LNCaP clone FGC (cell line): ENCODE results near the gene KCNC4.

Source experiments
- DNase-seq: peaks from one replicate; pipeline ENCODE4 v3.0.0-alpha.2; 2011; ENCODE audit warnings: low read depth
- H3K4me3 ChIP-seq: 2 replicates; pipeline ENCODE4 v1.5.1; 2011; ENCODE audit warnings: mild to moderate bottlenecking, low read depth, low read length, control low read depth
- TF ChIP-seq, protein P1 (sequence below): IDR thresholded peaks from 2 replicates; pipeline ENCODE4 v1.5.1; 2012; ENCODE audit warnings: mild to moderate bottlenecking; ENCODE audit not compliant: control insufficient read depth, insufficient read depth; ENCODE audit errors: extremely low read depth

KCNC4 gene

DNA sequence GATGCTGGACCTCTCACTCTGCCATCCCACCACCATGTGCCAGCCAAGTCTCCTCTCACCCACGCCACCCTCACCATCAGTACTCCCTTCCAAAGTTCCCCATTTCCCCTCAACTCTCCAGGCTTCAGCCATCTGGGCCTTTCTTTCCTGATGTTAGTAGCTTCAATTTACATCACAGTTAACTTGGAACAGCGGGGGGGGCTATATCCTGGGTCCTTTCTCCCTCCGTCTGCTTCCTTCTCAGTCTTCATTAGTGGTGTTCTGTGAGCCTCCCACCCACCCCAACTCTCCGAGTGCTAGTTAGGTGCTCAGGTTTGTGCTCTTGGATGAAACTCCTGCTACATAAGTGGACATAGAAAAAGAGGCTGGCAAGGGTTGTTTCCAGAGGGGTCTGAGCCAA lies 31.9 kb downstream of the KCNC4 start:
- TF ChIP-seq, protein P1, sequence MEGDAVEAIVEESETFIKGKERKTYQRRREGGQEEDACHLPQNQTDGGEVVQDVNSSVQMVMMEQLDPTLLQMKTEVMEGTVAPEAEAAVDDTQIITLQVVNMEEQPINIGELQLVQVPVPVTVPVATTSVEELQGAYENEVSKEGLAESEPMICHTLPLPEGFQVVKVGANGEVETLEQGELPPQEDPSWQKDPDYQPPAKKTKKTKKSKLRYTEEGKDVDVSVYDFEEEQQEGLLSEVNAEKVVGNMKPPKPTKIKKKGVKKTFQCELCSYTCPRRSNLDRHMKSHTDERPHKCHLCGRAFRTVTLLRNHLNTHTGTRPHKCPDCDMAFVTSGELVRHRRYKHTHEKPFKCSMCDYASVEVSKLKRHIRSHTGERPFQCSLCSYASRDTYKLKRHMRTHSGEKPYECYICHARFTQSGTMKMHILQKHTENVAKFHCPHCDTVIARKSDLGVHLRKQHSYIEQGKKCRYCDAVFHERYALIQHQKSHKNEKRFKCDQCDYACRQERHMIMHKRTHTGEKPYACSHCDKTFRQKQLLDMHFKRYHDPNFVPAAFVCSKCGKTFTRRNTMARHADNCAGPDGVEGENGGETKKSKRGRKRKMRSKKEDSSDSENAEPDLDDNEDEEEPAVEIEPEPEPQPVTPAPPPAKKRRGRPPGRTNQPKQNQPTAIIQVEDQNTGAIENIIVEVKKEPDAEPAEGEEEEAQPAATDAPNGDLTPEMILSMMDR, result no peak
- DNase-seq, result no peak
- H3K4me3 ChIP-seq, result no peak overlapping the region

DNA sequence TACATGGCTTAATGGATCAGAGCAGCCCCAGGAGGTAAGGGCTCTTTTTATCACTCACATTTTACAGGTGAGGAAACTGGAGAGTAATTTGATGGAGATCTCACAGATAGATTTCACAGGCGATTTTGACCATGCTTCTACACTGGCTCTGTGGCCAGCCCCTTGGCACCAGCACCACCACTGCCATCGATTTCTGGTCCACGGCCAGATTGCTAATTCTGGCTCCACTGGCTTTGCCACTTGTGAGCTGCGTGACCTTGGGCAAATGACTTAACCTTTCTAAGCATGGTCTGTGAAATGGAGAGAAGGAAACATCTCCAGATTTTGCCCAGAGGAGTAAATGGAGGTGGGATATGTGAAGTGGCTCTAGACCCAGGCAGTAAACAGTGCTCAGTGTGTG lies 32.6 kb downstream of the KCNC4 start:
- TF ChIP-seq, protein P1, result no peak
- no peak overlapping the region for H3K4me3 ChIP-seq
- peak; percentile 38 for DNase-seq

DNA sequence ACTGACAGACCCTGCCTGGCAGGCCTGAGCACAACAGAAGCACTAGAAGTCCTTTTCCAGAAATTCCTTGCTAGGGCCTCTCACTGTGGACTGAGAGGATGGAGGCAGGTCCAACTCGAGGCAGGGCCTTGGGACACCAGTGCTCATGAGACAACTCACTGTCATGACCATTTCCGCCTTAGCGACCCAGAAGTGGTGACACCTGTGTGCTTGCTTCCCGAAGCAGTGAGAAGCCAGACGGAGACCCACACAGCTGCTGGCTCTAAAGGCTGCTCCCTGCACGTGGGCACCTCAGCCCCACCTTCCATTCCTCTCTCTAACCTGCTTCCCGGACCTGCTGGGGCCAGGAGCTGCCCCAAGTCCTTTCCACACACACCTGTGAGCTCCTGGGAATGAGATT lies 33.0 kb downstream of the KCNC4 start:
- TF ChIP-seq, protein P1, result no peak
- no peak for DNase-seq

DNA sequence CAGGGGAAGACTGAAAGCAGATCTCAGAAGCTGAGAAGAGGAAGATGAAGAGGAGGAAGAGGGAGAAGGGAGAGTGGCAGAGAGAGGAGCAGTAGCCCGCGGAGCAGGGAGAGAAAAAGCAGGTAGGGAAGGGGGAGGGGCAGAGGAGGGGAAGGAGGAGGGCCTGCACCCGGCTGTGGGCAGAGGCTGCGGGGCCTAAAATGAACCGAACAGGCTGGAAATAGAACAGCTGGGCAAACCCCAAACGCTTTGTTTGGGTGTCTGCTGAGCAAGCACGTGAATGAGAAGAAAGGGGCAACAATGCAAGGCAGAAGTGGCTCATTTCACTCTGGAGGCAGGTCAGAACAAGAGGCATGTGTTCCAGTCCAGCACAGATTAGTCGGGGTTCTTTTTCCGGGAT lies 33.5 kb downstream of the KCNC4 start:
- no peak for DNase-seq

More for the DNA sequence above, 33.0 kb downstream of the KCNC4 start:
- H3K4me3 ChIP-seq, result no peak overlapping the region

DNA sequence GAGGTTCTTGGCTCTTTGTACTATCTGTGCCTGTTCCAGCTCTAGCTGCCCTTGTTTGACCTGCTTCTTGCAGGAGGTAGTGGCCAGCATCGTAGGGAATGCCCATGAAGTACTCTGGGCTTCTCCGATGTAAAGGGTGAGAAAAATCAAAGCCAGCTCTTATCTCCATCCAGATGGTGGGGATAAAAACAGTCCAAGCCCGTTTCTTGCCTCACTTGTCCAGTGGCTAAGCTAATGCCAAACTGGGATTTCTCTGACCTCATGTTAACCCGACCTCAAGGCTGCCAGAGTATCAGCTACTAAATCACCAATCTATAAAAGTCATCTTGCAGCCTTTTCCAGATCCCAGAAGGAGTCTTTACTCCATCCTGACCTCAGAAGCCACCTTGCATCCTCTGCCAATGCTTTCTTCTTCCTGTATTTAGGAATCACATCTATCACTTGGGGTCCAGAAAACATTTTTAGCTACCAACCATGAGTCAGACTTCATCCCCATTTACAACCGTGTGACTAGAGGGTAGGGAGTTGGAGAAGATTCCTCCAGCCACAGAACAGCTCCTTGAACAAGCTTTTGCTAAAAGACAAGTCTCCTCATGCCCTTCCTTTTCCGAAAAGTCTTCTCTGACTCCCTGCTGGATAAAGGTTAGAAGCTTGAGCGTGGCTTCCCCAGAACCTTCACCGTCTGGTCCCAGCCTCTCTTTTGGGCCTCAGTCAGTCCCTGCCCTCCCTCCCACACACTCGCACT lies 35.9 kb downstream of the KCNC4 start:
- TF ChIP-seq, protein P1, result no peak
- H3K4me3 ChIP-seq, result no peak overlapping the region
- peak; percentile 56 for DNase-seq

More for the DNA sequence above, 33.5 kb downstream of the KCNC4 start:
- TF ChIP-seq, protein P1, result no peak
- H3K4me3 ChIP-seq, result no peak overlapping the region

DNA sequence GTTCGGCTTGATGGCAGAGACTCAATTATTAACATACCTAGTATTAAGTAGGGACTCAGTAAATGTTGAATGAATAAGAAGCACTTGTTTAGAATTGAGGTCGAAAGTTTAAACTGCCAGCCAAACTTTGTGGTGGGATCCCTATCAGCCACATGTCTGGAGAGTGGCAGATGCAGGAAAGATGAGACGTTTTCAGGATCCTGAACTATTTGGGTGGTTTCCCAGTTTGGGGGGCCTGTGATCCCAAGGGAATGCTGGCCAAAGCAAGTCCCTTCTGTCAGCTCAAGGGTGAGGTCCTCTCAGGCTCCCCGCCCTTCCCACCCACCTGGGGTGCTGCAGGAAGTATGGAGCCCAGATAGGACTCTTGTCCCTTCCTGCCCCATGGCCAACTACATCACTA lies 38.6 kb downstream of the KCNC4 start:
- TF ChIP-seq, protein P1, result no peak
- DNase-seq, result no peak
- H3K4me3 ChIP-seq, result no peak overlapping the region

DNA sequence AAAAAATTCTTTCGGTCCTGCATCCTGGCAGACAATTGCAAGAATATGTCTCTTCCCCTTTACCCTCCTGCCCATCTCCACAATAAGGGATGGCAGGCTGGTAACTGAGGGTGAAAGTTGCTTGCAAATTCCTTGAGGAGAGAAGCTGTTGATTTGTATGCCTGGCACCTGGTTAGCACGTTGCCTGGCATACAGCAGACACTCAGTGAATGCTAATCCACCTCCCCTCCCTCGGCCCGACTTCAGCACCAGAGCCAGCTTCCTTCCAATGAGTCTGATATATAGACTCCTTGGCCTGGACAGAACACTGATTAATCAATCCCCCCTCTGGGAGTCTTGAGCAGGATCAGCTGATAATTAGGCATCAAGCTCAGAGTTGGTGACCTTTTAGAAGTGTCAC lies 39.1 kb downstream of the KCNC4 start:
- TF ChIP-seq, protein P1, result no peak

More for the DNA sequence above, 39.1 kb downstream of the KCNC4 start:
- no peak for DNase-seq
- H3K4me3 ChIP-seq, result no peak overlapping the region
